HG03442 (cell line): ENCODE results near the gene POP7.

Experiments
- ATAC-seq: cut with Tn5 transposase; IDR thresholded peaks from one replicate; pipeline ENCODE4 v1.9.1; 2021; ENCODE audit warnings: mild to moderate bottlenecking, moderate library complexity; ENCODE audit not compliant: unreplicated experiment

POP7 gene

DNA sequence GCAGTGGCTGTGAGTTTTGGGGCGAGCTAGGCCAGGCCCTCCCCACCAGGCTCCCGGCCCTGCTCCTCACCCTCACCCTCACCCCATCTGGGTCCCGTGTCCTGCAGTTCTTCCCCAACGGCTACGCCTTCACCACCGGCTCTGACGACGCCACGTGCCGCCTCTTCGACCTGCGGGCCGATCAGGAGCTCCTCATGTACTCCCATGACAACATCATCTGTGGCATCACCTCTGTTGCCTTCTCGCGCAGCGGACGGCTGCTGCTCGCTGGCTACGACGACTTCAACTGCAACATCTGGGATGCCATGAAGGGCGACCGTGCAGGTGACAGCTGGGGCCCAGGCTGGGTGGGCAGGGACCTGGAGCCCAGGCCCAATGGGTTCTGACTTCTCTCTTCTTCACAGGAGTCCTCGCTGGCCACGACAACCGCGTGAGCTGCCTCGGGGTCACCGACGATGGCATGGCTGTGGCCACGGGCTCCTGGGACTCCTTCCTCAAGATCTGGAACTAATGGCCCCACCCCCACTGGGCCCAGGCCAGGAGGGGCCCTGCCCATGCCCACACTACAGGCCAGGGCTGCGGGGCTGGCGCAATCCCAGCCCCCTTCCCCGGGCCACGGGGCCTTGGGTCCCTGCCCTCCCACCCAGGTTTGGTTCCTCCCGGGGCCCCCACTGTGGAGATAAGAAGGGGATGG, 27.5 kb upstream of the POP7 start:
- no peak for ATAC-seq

DNA sequence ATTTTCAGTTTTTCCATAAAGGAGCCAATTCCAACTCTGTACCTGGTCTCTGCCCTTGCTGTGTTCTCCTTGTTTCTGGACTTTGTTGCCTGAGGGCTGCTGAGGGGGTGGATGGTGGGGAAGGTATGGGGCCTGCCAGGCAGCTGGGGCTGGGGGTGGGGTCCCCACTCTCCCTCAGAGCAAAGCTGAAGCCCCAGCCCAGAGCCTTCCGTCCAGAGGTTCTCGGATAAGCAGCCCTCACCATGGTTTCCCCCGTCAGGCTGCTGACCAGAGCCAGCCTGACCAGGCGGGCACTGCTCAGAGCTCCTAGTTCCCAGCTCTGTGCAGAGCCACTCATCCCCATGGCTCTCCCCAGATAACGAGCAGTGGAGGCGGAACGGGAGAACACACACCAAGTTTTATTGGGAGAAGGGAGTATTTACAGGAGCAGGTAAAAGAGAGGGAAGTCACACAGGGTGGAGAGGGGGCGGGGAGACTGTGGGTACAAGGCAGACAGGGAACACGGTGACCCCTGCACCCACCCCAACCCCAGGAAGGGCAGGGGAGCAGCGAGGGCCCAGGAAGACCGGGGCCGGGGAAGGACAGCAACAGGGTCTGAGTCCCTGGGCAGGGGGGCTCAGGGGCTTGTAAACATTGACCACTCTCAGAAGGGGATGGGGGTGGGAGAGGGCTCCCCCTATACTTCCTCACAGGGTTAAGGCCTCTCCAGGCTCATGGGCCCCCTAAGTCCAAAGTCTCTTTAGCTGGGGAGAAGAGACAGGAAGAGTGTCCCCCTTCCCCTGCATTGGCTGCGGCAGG, 26.6 kb upstream of the POP7 start:
- ATAC-seq: no peak

DNA sequence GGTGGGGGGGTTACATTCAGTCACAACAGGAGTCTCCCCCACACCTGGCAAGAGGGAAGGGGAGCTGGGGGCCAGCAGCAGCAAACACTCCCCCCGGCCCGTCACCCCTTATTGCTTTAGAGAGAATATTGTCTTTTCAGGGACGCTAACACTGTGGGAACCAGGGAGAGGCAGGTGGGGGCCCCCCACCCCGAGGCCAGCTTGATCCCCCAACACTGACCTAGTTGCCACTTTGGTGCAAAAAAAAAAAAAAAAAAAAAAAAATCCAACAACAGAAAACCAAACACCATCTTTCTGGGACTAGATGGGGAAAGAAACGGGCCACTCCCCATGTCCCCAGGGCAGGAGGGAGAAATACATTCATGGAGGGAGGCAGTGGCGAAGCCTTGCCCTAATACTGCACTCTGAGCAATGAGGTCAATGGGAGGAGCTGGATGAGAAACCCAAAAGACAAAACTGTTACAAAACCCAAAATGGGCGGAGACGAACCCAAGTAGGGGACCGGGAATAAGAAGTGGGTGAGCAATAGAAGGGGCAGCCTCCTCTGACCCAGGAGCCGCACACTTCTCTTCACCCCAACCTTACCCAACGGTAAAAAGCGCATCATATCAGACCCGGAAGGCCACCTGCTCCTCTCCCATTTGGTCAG, 25.9 kb upstream of the POP7 start:
- ATAC-seq: no peak

DNA sequence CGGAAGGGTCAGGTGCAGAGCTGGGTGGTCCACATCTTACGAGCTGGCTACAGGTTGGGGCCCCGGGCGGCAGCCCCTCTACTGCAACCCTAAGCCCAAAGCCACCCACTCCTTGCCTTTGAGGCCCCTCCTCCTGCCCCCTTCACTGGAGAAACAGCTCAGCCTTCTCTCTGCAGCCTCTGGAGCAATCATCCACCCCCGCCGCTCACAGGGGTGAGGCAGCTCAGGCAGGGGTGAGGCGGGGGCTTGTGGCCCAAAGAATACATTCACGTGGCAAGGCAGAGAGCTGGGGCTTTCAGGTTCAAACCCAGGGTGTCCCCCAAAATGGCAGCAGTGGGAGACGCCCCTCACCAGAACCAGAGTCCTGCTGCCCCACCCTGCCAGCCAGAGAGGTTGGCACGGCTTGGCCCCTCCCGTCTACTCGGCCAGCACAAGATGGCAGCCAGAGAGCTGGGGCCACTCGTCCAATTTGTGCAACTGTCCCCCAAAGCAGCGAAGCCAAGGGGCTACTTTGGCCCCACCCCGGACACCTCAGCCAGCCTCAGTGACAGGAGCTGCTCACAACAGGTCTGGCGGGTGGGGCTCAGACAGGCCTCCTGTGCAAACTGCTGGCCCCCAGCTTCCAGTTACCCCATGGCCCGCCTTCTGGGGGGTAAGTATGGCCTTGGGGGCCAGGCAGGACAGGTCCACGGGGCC, 25.2 kb upstream of the POP7 start:
- ATAC-seq: no peak

DNA sequence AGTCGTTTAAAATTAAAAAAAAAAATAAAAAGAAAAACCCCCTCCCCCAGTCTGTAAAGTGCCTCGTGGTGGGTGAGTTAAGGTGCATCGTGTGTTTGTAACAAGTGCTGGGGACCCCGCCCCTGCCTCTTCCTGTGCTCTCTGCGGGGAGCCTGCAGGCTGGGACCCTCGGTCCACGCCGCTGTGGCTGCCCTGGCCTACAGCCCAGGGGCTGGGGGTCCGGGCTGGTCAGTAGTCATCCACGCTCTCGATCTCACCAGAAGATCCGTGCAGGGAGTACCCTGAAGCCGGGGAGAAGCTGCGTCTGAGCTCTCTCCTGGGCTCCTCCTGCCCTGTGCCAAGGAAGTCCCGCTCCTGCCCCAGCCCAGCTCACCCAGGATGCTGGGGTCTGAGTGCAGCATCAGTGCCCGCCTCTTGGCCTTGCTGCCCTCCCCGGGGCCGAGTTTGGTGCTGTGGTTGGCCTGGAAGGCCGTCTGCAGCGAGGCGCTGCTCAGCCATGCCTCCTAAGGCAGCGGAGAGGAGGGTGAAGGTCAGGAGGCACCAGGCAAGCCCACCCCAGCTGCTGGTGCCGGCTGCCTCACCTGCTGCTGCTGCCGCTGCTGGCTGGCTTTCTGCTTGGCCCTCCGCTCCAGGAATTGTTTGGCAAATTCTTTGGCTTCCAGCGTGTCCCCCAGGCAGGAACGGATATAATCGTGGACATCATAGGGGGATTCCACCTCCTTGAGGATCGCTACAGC, 24.3 kb upstream of the POP7 start:
- ATAC-seq: no peak

DNA sequence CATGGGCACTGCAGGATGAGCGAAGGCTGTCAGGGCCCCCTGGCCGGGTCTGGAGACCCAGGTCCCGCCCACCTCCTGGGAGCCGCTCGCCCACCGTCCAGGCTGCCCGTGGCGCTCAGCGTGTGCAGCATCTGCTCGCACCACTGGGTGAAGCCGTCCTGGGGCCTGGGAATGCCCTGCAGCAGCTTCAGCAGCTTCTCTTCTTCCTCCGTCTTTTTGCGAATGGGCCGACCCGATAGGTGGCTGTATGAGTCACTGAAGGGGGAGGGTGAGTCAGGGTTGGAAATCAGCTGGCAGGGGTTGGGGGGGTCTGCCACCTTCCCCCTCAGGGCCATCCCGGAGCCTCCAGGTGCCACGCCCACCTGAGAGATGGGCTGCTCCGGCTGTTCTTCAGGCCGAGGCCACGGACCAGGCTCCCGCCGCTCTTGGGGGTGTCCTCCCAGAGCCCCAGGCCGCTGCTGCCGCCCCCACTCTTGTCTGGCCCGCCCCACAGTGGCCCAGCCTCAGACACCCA, 23.6 kb upstream of the POP7 start:
- no peak for ATAC-seq

DNA sequence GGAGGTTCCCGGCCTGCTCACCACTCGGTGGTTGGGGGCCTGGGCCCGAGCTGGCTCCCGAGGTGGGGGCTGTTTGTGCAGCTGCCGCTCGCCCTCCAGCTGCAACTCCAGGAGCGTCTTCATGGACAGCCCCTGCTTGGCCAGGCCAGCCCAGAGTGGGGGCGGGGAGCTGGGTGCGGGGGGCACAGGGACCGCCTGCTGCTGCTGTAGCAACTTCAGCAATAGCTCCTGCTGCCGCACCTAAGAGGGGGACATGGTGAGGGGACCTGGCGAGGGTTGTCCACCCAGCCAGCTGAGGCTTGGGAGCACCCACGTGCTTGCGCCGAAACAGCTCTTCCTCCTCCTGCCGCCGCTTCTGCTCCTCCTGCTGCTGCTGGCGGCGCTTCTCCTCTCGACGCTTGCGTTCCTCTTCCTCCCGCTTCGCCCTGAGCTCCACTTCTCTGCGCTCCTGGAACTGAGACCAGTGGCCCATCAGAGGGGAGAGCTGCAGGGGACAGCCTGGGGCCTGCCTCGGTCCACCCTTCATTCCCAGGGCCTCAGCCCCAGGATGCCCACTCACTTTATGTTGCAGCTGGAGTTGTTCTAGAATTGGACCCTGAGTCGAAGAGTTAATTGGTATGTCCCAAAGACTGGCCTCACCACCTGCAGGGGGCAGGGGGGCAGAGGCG, 22.8 kb upstream of the POP7 start:
- no peak for ATAC-seq

DNA sequence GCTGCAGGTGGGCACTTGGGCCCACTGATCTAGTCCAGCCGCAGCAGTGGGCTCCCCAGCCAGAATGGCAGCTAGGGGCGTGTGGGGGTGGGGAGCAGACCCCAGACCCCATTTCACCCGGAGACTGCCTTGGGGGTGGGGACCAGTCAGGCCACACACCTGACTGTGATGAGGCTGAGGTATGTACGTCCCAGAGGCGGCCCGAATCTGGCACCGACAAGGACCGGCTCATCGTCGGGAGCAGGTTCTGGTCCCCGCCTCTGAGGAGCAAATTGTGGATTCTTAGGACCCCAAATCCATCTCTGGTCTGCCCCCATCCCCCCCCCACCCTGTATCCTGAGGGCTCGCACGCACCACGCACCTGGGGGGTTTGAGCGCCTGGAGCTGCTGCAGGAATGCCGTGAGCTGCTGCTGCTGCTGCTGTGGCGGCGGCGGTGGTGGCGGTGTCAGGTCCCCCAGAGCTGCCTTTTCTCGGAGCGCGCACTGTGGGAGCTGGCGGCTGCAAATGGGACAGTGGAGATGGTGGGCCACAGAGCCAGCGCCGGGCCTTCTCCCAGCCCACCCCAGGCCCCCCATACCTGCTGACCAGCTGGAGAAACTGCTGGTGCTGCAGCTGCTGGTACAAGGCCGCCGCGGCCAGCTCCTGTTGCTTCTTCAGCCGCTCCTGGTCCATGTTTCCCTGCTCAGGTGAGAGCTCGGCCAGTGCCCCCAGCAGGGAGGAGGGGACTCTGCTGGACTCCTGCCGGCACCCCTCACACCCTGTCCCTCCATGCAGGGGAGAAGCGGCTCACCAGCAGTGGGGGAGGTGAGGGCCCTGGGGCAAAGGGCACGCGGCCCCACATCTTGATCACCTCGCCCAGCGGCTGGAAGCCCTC, 22.0 kb upstream of the POP7 start:
- ATAC-seq: no peak

DNA sequence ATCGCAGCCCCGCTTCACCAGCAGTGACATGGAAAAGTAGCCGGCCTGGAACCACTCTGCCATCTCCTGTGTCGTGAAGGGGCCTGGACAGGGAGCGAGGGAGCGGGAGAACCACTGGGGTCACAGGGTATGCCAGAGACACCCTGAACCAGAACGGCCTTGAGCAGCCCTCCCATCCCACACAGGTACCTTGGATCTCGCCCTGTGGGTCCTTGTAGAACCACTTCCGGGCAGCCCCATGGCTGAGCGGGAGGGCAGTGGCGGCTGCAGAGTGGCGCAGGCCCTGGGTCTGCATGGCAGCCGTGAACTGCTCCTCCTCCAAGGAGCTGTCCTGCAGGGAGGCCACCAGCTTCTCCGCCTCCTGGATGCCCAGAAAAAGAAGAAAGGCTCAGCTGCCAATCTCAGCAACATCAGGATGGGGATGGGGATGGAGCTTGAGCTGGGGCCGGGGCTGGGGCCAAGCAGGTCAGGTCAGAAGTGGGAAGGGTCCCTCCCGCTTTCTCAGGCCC, 21.3 kb upstream of the POP7 start:
- ATAC-seq: no peak

DNA sequence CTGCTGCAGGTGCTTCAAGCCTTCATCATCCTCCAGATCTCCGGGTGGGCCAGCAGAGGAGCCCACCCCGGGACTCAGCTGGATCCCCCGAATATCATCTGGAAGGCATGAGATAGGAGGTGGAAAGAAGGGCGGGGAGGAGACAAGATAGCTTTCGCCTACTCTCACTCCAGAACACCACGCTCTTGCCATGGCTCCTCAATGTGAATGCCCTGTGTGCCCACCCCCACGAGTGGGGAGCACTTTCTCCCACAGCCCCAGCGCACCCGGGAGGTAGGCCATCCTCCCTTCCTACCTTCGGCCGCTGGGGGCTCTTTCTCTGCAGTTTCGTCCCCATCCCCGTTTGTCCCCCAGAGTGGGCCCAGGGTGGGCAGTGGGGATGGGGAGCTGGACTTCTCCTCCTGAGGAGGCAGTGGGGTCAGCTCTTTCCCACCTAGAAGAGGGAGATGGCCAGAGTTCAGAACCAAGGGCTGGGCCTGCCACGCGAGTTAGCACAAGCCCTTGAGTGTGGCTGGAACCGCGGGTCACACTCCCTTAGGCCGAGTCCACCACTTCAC, 20.8 kb upstream of the POP7 start:
- ATAC-seq: no peak

DNA sequence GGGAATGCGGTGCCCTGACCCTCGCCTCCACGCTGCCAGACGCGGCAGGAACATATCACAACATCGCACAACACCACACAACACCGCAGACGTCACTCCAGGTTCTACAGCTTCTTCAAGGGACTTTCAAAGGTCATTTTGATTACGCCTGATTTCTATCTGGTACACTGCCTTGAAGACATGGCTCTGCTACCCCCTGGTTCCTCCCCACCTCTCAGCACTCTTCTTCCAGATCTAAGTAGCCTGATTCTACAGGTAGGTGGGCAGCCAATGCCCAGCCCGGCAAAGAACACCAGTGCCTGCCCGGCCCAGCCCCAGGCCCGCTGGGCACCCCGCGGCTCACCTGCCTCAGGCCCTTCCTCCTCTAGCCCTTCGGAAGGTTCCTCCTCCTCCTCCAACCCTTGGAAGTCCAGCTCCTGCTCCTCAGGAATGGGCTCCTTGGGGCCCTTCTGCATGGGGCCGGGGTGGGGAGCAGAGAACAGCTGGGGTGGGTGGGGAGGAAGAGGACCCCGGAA, 20.2 kb upstream of the POP7 start:
- ATAC-seq: no peak

DNA sequence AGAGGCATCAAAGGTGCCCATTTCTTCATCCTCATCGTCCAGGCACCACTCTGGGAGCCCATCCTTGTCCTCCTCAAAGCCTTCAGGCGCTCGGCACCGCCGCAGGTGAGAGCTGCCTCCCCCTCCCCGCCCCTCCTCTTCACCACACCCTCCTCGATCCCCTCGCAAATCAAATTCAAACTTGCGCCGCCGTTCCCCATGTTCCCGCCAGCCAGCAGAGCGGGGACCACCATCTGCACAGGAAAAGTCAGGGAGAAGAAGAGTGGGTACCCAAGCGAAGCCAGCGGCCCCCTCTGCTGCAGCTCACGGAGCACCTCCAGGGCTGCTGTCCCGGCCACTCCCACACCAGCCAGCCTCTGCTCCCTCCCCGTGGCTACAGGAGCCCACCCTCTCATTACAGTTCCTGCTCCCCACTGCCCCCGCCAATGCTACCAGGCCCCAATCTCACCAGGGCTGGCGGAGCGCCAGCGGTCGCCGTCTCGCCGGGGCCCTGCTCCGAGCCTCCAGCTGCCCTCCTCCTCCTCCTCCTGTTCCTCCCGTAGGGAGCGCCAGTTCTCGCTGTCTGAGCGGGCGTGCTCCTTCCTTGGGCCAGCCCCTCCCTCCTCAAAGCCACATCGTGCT, 19.6 kb upstream of the POP7 start:
- ATAC-seq: no peak

DNA sequence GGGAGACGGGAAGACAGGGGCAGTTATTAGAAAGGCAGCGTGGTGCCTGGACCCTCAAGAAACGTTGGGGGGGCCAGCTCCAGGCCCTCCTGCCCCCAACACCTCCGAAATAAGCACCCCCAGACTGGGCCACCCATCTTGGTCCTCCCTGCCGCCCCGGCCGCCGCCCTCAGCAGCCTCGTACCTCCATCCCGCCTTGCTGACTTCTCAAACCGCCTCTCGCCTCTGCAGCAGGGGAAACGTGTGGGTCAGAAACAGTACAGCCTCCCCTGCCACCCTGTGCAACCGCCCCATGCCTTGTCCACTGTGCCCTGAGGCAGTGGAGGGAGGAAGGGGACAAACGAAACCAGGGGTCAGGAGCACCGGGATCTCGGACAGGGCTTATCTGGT, 19.1 kb upstream of the POP7 start:
- no peak for ATAC-seq

DNA sequence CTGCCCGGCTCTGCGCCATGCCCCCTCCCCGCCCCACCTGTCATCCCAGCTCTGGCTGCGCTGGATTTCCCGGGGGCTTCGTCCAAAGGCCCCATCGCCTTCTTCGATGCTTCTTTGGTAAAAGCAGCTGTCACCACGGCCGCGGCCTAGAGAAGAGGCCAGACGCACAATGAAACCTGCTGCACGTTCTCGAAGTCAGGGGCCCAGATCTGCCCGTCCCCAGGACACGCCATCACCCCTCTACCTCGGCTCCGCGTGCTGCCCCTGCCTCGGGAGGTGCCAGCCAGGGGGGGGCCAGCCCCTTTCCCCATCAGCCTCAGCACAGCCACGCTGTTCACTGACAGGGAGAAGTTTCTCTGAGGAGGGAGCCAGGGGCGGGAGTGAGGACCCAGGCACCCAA, 18.7 kb upstream of the POP7 start:
- no peak for ATAC-seq

DNA sequence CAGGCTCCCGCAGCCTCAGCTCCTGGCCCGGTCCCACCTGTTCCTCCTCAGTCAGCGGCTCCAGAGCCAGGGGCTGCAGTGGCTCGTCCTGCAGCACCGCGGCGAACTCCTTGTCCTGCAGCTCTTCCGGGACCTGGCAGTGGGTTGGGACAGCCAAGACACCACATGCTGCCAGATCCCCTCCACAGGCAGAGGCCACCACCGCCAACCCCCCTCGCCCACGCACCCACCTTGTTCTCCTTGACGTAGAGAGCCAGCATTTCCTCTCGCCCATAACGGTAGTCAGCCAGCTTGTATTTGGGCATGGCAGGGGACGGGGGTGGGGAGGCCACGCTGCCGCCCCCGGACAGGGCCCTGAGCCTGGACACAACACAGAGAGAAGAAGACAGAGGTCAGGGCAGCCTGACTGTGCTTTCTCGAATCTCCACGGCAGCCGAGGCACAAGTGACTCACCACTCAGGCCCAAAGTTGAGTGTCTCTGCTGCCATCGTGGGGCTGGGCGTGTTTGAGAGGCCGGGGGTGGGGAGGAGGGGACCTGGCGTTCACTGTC, 18.1 kb upstream of the POP7 start:
- no peak for ATAC-seq

DNA sequence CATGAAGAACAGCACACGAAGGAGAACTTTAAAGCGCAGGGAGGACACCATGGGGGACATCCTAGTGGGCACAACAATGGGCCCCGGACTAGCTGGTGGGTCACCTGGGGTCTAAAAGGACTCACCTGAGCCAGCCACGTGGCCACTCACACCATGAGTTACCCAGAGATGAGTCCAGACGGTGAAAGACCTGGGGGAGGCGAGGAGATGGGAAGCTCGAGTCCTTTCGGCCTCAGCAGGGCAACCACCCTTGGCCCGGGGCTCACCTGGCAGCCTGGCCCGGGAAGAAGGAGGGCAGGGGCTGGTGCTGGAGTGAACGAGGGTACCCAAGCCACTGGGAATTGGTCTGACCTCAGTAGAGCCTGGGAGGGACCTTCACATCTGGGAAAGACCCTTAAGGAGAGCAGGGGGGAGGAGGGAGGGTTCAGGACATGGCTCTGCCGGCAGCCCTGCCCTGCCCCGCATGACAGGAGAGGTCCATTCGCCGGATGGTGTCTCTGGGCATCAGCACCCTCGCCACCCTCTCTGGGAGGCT, 17.5 kb upstream of the POP7 start:
- ATAC-seq: no peak
